Kidney capillary endothelial cell (primary cell): ENCODE data around the gene CST1.
"Not testable (repeated sequence)": the region's sequence is repeated elsewhere in the genome, so short reads cannot be mapped to it uniquely, and the experiment has no call there.

Experiments
- DNase-seq: peaks from one replicate; pipeline ENCODE4 v3.0.0-alpha.2; 2018; ENCODE audit warnings: low spot score

CST1 gene

DNA sequence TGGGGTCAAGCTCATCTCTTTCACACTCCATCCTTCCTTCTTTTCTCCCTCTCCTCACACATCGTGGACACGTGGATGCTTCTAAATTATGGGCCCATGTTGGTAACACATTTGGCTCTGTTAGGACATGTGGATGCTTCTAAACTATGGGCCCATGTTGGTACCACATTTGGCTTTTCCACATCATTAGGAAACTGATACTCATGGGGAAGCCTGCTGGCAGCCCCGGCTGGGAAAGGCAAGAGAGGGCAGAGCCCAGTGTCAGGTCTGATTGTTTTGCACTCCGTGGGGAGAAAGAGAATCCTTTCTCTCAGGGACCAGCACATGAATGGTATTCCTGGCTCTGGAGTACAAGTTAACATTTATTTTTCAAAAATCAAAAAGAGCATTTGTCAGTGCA lies 4.0 kb upstream of the CST1 start:
- DNase-seq, result no peak

DNA sequence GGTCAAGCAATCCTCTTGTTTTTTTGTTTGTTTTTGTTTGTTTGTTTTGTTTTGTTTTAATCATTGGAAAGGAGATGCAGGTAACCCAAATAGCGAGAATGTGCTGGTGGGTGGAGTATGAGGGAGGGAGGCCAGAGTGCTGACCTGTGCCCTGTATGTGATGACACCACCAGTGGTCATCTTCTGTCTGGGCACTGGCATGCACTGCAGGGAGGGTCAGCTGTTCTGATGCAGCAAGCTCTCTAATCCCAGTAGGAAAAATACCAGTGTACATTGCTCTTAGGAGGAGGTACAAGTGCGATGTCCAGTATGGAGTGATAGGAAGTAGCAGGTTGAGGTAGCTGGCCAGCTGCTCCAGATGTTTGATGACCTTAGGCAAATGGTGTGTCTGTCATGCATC lies 2.9 kb upstream of the CST1 start:
- no peak for DNase-seq

DNA sequence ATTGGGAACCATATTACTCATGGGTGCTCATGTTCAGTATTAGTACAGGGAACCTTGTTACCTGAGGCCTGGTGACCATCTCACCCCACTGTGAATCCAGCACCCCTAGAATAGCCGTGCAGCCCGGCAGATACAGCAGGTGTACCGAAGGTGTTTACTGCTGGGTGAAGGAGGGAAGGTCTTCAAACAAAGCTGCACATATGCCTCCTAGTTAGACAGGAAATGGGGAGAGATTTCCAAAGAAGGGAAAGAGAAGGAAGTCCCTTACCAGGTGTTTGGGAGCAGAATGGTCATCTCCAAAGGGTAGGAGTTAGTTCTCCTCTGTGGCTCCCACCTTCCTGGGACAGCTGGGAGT lies 2.4 kb upstream of the CST1 start:
- DNase-seq, result no peak

DNA sequence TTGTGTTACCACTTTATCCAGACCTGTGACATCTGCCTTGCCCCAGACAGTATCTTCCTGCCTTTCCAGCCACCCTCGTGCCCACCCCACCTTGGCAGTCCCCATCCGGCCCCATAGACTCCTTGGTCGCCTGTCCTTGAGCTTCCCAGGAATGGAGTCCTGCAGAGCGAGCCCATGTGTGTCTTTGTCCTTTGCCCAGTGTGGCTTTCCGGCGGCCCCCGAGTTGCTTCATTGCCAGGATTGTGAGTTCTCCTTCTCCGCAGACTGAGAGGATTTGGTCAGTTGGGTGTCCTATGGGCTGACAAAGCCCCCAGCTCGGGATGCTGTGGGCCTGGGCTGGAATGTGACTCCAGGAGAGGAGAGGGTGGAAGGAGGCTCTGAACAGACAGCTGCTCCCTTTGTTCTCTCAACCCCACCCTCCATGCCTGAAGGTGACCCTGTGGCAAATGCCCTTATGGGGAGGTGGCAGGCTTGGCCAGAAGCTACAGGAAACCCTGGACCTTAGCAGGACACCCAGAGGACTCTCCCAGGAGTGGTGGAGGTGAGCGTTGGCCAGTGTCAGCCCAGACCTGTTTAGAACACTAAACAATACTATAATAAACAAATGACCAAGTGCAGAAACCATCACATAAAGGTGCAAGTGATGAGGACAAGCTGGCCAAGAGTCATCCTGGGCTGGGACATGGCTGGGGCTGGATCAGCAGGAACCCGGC lies 1.9 kb upstream of the CST1 start:
- no peak for DNase-seq

- DNase-seq, result no peak
Observed at GRCh38 chr20:23752019-23752418, 1.3 kb upstream of the CST1 start.

DNA sequence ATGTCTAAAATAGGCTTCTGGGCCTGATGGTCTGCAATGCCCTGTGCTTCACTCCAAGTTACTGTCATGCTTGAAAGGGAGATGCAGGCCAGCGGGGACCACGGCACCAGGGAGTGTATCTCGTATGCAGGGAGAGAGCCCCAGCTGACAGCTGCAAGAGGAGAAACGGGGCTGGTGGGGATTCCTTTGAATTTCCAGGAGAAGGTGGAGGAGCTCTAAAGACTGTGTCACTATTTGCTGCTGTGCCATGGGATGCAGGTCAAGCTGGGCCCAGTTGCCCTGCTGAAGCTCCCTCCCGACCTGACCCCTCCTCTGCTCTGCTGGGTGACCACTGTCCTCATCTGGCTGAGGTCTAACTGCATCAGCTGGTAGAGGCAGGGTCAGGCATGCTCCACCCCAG lies 989 bp downstream of the CST1 start:
- DNase-seq, result no peak

DNA sequence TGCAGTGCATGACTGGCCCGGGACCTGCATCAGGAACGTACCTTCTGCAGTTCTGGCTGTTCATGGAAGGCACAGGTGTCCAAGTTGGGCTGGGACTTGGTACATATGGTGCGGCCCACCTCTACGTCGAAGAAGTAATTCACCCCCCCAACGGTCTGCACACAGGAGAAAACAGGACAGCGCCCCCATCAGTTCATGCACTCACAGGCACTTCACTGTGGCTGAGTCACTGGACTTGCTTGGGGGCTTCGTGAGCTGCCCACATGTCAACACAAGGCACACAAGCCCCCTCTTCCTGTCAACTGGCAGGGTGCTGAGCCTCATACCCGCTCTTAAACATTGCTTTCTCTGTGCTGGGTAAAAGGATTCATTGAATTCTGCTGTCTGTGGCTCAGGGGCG lies 1.8 kb downstream of the CST1 start:
- DNase-seq, result not testable (repeated sequence)

DNA sequence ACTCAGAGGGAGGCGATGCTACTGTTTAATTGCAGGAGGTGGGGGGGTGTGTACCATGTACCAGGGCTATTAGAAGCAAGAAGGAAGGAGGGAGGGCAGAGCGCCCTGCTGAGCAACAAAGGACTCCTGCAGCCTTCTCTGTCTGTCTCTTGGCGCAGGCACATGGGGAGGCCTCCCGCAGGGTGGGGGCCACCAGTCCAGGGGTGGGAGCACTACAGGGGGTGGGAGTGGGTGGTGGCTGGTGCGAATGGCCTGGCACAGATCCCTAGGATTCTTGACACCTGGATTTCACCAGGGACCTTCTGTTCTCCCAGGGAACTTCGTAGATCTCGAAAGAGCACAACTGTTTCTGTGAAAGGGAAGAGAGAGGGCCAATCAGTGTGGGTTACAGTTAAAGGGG lies 3.2 kb downstream of the CST1 start:
- not testable (repeated sequence) for DNase-seq

- DNase-seq, result not testable (repeated sequence)
Observed at GRCh38 chr20:23747092-23747491, 3.6 kb downstream of the CST1 start.

DNA sequence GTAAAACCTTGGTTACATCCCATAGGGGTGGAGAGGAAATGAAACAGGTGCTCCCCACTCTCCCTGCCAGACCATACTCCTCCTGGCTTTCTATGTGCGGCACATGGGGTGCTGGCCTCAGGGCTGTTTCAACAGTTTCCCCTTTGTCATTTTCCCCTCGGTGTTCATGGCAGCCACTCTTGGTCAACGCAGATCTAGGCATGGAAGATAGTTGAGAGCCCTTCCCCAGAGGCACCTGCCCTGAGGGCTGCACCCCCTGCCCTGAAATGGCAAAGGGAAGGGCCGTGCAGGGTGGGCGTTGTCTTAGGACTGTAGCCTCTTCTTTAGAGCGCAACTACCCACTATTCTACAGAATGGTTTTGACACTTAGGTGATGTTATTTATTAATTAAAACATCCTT lies 4.4 kb downstream of the CST1 start:
- no peak for DNase-seq

GRCh38 chr20:23745247-23745646 lies 5.5 kb downstream of the CST1 start:
- DNase-seq, result peak; percentile 36

- peak; percentile 57 for DNase-seq
Observed at GRCh38 chr20:23744817-23745216, 5.9 kb downstream of the CST1 start.

DNA sequence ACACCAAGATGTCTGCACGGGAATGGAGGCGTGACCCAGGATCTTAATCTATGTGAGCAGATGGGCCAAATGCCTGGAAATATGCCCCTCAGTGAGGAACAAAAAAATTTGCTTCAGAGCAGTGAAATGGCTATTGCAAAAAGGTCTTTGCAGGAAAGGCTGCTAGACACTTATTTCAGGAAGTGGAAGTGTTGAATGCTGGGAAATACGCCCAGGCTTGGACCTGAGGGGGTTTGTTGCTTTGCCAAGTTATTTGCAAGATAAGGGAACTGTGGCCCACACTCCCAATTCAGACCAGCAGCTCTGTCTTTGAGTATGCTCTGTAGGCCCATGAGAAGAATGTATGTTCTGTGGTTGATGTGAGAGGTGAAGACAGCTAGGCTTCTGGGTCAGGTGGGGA lies 15.3 kb downstream of the CST1 start:
- not testable (repeated sequence) for DNase-seq

- DNase-seq, result not testable (repeated sequence)
Observed at GRCh38 chr20:23734949-23735348, 15.8 kb downstream of the CST1 start.

GRCh38 chr20:23734440-23734839 lies 16.3 kb downstream of the CST1 start:
- not testable (repeated sequence) for DNase-seq

- no peak for DNase-seq
Observed at GRCh38 chr20:23727016-23727415, 23.7 kb downstream of the CST1 start.

DNA sequence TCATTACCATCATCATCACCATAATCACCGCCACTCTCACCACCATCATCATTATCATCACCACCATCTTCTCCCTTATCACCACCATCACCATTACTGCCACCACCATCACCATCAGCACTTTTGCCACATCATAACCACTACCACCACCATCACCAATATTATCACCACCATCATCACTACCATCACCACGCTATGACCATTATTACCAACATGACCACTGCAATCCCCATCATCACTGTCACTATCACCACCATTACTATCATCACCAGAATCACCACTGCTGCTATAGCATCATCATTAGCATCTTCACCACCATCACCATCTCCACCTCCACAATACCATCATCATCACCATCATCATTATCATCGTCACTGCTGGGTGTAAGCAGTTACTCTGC lies 25.6 kb downstream of the CST1 start:
- no peak for DNase-seq

DNA sequence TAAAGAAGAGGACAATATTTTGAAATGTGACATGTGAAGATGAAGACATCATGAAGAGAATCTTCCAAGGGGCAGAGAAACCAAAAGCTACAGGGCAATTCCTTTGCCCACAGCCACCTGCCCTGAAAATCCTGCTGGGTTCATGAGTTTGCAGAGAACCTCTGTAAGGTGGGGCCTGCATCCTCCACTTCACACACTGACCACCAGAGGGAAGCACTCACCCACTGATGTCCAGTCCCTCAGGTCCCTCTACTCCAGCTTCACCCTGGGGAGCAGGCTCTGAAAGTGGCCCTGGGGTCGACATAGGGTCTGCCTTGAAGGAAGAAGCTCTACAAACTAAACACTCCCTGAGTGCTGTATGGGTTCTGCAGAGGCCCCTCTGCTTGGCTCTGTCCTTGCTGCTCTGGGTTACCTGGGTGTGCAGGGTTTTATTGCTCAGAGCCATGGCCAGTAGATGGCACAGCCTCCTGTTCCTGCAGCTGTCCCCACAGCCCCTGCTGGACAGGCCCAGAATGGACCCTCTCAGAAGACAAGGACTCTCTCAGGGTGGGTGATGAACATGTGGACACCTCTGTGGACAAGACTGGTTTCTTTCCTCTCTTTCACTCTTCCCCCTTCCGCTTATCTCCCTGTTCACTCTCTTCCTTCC lies 27.0 kb downstream of the CST1 start:
- DNase-seq, result peak; percentile 21

GRCh38 chr20:23722851-23723250 lies 27.9 kb downstream of the CST1 start:
- not testable (repeated sequence) for DNase-seq

DNA sequence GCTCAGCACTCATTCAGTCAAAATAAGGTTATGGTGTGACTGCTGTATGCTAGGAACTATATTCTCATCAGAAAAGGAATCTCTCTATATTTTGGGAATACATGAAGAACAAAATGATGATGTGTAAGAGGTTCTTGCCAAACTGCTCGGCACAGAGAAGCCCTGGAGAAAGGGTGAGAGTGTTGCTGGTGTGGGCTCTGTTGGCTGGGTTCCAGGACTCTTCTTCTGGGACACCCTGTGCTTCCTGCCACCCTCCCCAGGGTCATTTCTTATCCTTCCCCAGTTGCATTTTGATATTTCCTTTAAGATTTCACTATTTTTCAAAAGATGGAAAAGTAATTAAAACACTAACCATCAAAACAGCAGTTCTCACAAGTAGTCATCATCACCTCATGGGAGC lies 28.8 kb downstream of the CST1 start:
- DNase-seq, result no peak

- not testable (repeated sequence) for DNase-seq
Observed at GRCh38 chr20:23719351-23719750, 31.4 kb downstream of the CST1 start.

- not testable (repeated sequence) for DNase-seq
Observed at GRCh38 chr20:23711778-23712177, 39.0 kb downstream of the CST1 start.

- DNase-seq, result no peak
Observed at GRCh38 chr20:23710771-23711170, 40.0 kb downstream of the CST1 start.

- DNase-seq, result no peak
Observed at GRCh38 chr20:23705895-23706294, 44.8 kb downstream of the CST1 start.
